Neural cell (in vitro differentiated cells): ENCODE measurements around the gene ZRANB3. TPM values are rescaled to one million over a fixed set of nuclear protein-coding genes. Genes with fewer than 3 reads are reported as not detected.

Experiments used
- H2AFZ ChIP-seq: fragments of 200-600, 300-800 bp; sonication (generic), shearing (Covaris generic); 2 replicates; pipeline ENCODE4 v1.6.0; 2014; ENCODE audit warnings: low read depth, mild to moderate bottlenecking, antibody characterized with exemption, low read length, moderate library complexity
- H3F3A ChIP-seq: fragments of 200-600 bp; shearing (Covaris generic); 2 replicates; pipeline ENCODE4 v1.6.1; 2016; ENCODE audit warnings: mild to moderate bottlenecking, moderate library complexity, mixed read lengths, antibody characterized with exemption, low read length; ENCODE audit not compliant: insufficient read depth, poor library complexity, severe bottlenecking
- H3K27ac ChIP-seq: fragments of 200-600, 300-800 bp; sonication (generic), shearing (Covaris generic); 2 replicates; pipeline ENCODE4 v1.5.1; 2014; ENCODE audit warnings: mild to moderate bottlenecking, low read length, moderate library complexity
- H3K27me3 ChIP-seq: fragments of 300-800, 200-600 bp; sonication (generic), shearing (Covaris generic); 2 replicates; pipeline ENCODE4 v1.6.0; 2014; ENCODE audit warnings: mild to moderate bottlenecking, low read depth, low read length, moderate library complexity; ENCODE audit not compliant: insufficient read depth
- H3K36me3 ChIP-seq: fragments of 300-800, 200-600 bp; sonication (generic), shearing (Covaris generic); 2 replicates; pipeline ENCODE4 v1.5.1; 2014; ENCODE audit warnings: mild to moderate bottlenecking, antibody characterized with exemption, low read length, moderate library complexity; ENCODE audit not compliant: insufficient read depth
- H3K4me2 ChIP-seq: fragments of 300-800, 200-600 bp; sonication (generic), shearing (Covaris generic); 2 replicates; pipeline ENCODE4 v1.6.0; 2014; ENCODE audit warnings: mild to moderate bottlenecking, low read length
- H3K4me3 ChIP-seq: fragments of 300-800, 200-600 bp; sonication (generic), shearing (Covaris generic); 2 replicates; pipeline ENCODE4 v1.5.1; 2014; ENCODE audit warnings: mild to moderate bottlenecking, low read length, moderate library complexity
- H3K79me2 ChIP-seq: fragments of 200-600 bp; shearing (Covaris generic); replicated peaks from 2 replicates; pipeline ENCODE4 v1.6.0; 2014; ENCODE audit warnings: mild to moderate bottlenecking, low read length, moderate library complexity; ENCODE audit not compliant: insufficient read depth
- H3K9ac ChIP-seq: fragments of 300-800, 200-600 bp; sonication (generic), shearing (Covaris generic); 2 replicates; pipeline ENCODE4 v1.6.1; 2016; ENCODE audit warnings: mild to moderate bottlenecking, low read length, mixed read lengths
- H3K9me2 ChIP-seq: fragments of 200-600 bp; shearing (Covaris generic); 2 replicates; pipeline ENCODE4 v1.6.1; 2016; ENCODE audit warnings: mild to moderate bottlenecking, low read length, mixed read lengths; ENCODE audit not compliant: insufficient read depth
- H3K9me3 ChIP-seq: fragments of 200-600, 300-800 bp; sonication (generic), shearing (Covaris generic); 2 replicates; pipeline ENCODE4 v1.6.1; 2016; ENCODE audit warnings: mild to moderate bottlenecking, mixed run types, low read length, moderate library complexity, mixed read lengths
- H4K20me1 ChIP-seq: fragments of 200-600 bp; shearing (Covaris generic); 2 replicates; pipeline ENCODE4 v1.6.1; 2016; ENCODE audit warnings: mild to moderate bottlenecking, mixed run types; ENCODE audit not compliant: insufficient read depth
- EP300 ChIP-seq: fragments of 450-650 bp; conservative IDR thresholded peaks from 2 replicates; pipeline ENCODE4 v1.6.1; 2014; ENCODE audit warnings: antibody characterized with exemption, mild to moderate bottlenecking, moderate library complexity; ENCODE audit not compliant: poor library complexity, severe bottlenecking
- EZH2 ChIP-seq: fragments of 200-600, 300-800 bp; shearing (Covaris generic), sonication (generic); IDR thresholded peaks from 2 replicates; pipeline ENCODE4 v1.6.1; 2014; ENCODE audit warnings: antibody characterized with exemption, low read length, borderline replicate concordance, mild to moderate bottlenecking; ENCODE audit not compliant: insufficient read depth, poor library complexity, severe bottlenecking
- MXI1 ChIP-seq: fragments of 450-650 bp; conservative IDR thresholded peaks from 2 replicates; pipeline ENCODE4 v1.6.1; 2014; ENCODE audit warnings: antibody characterized with exemption, mild to moderate bottlenecking; ENCODE audit not compliant: poor library complexity, severe bottlenecking
- POLR2AphosphoS5 ChIP-seq: IDR thresholded peaks from 2 replicates; pipeline ENCODE4 v1.6.1; 2012
- RAD21 ChIP-seq: fragments of 450-650 bp; conservative IDR thresholded peaks from 2 replicates; pipeline ENCODE4 v1.6.1; 2014; ENCODE audit warnings: antibody characterized with exemption, mild to moderate bottlenecking, moderate library complexity
- SMC3 ChIP-seq: fragments of 450-650 bp; conservative IDR thresholded peaks from 2 replicates; pipeline ENCODE4 v1.6.1; 2014; ENCODE audit warnings: antibody characterized with exemption, mild to moderate bottlenecking, moderate library complexity; ENCODE audit not compliant: poor library complexity
- TAF1 ChIP-seq: IDR thresholded peaks from 2 replicates; pipeline ENCODE4 v1.6.1; 2012; ENCODE audit warnings: low read depth
- polyA plus RNA-seq: library from polyadenylated mRNA; depleted of rRNA; stranded (reverse); fragments of >200 nt; gene quantifications from 2 replicates; pipeline ENCODE4 v1.2.3, GENCODE V29; 2014
- TF ChIP-seq, protein P1 (sequence below): IDR thresholded peaks from 2 replicates; pipeline ENCODE4 v1.6.1; 2012; ENCODE audit warnings: borderline replicate concordance
- TF ChIP-seq, protein P2 (sequence below): fragments of 450-650 bp; IDR thresholded peaks from 2 replicates; pipeline ENCODE4 v1.5.1; 2014; ENCODE audit warnings: antibody characterized with exemption, mild to moderate bottlenecking, moderate library complexity; ENCODE audit not compliant: poor library complexity, severe bottlenecking

Gene ZRANB3
- polyA plus RNA-seq, 1 donor from 2014 or later, result 3.5 TPM

DNA sequence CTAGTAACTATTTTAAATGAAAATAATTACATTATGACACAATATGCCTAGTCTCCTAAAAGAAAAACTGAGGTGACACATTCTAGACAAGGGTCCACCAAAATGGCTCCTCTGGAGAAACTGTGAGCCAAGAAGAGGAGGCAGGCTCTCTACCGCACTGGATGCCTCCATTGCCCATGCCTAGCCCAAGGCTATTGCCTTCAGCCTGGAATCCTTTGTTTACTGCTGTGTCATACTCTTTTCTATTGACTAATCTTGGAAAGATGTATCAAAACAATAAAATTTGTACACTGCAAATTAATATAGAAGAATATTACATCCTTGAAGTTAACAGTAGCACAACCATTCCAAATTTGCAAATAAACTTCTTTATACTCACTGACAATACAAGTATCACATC lies 311.8 kb downstream of the ZRANB3 start:
- Histone ChIP-seq H2AFZ (no peak overlapping the region), H3K9ac (no peak overlapping the region)

DNA sequence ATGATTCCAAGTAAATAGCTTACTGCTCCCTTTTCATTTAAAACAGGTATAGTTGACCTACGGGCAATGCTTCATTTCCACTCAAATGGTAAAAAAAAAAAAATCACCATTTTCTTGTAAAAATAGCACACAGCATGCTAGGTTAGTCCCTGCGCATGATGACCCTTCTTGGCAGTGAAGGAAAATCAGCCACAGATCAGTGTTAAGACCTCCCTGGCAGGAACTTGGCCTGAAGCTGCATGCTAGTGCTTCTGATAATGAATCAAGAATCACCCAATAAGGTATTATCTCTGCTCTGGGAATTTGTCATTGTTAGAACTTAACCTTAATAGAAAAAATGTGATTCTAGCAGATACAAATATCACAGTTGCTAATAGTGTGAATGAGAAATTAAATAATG lies 312.6 kb downstream of the ZRANB3 start:
- Histone ChIP-seq H2AFZ (no peak overlapping the region), H3K4me3 (no peak overlapping the region), H3K79me2 (no peaks in the 10 kb centered on the region), H3K36me3 (no peaks in the 10 kb centered on the region), H3F3A (no peaks in the 10 kb centered on the region), H3K27me3 (no peaks in the 10 kb centered on the region), H3K9ac (no peak overlapping the region), H3K9me2 (no peaks in the 10 kb centered on the region), H3K27ac (peak overlapping the region; percentile 40), H4K20me1 (no peaks in the 10 kb centered on the region), H3K4me2 (no peak overlapping the region), H3K9me3 (no peaks in the 10 kb centered on the region)
- TF ChIP-seq TAF1 (no peak), SMC3 (no peak), MXI1 (no peak), RAD21 (no peak), EP300 (no peak), EZH2 (no peak), POLR2AphosphoS5 (no peak)
- TF ChIP-seq, protein P1, sequence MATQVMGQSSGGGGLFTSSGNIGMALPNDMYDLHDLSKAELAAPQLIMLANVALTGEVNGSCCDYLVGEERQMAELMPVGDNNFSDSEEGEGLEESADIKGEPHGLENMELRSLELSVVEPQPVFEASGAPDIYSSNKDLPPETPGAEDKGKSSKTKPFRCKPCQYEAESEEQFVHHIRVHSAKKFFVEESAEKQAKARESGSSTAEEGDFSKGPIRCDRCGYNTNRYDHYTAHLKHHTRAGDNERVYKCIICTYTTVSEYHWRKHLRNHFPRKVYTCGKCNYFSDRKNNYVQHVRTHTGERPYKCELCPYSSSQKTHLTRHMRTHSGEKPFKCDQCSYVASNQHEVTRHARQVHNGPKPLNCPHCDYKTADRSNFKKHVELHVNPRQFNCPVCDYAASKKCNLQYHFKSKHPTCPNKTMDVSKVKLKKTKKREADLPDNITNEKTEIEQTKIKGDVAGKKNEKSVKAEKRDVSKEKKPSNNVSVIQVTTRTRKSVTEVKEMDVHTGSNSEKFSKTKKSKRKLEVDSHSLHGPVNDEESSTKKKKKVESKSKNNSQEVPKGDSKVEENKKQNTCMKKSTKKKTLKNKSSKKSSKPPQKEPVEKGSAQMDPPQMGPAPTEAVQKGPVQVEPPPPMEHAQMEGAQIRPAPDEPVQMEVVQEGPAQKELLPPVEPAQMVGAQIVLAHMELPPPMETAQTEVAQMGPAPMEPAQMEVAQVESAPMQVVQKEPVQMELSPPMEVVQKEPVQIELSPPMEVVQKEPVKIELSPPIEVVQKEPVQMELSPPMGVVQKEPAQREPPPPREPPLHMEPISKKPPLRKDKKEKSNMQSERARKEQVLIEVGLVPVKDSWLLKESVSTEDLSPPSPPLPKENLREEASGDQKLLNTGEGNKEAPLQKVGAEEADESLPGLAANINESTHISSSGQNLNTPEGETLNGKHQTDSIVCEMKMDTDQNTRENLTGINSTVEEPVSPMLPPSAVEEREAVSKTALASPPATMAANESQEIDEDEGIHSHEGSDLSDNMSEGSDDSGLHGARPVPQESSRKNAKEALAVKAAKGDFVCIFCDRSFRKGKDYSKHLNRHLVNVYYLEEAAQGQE, result no peak
- TF ChIP-seq, protein P2, sequence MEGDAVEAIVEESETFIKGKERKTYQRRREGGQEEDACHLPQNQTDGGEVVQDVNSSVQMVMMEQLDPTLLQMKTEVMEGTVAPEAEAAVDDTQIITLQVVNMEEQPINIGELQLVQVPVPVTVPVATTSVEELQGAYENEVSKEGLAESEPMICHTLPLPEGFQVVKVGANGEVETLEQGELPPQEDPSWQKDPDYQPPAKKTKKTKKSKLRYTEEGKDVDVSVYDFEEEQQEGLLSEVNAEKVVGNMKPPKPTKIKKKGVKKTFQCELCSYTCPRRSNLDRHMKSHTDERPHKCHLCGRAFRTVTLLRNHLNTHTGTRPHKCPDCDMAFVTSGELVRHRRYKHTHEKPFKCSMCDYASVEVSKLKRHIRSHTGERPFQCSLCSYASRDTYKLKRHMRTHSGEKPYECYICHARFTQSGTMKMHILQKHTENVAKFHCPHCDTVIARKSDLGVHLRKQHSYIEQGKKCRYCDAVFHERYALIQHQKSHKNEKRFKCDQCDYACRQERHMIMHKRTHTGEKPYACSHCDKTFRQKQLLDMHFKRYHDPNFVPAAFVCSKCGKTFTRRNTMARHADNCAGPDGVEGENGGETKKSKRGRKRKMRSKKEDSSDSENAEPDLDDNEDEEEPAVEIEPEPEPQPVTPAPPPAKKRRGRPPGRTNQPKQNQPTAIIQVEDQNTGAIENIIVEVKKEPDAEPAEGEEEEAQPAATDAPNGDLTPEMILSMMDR, result no peak

More for the DNA sequence above, 311.8 kb downstream of the ZRANB3 start:
- H3K4me2 ChIP-seq, result no peak overlapping the region
- TF ChIP-seq POLR2AphosphoS5 (no peak), RAD21 (no peak), SMC3 (no peak), EP300 (no peak), TAF1 (no peak)
- TF ChIP-seq, protein P2, result no peak
- TF ChIP-seq, protein P1, result no peak
- no peak overlapping the region for H3K4me3 ChIP-seq
- H3K9me3 ChIP-seq, result no peaks in the 10 kb centered on the region
- no peaks in the 10 kb centered on the region for H3K36me3 ChIP-seq
- H3K79me2 ChIP-seq, result no peaks in the 10 kb centered on the region
- no peaks in the 10 kb centered on the region for H3F3A ChIP-seq
- no peaks in the 10 kb centered on the region for H3K9me2 ChIP-seq
- no peaks in the 10 kb centered on the region for H3K27me3 ChIP-seq
- no peaks in the 10 kb centered on the region for H4K20me1 ChIP-seq
- peak overlapping the region; percentile 6 for H3K27ac ChIP-seq
